HL-60 (cell line): ENCODE measurements around the gene SCOC.

ENCODE experiments used
- CTCF ChIP-seq: IDR thresholded peaks from one replicate; pipeline ENCODE4 v1.5.1; 2011; ENCODE audit warnings: low read length, control low read depth, inconsistent platforms; ENCODE audit not compliant: insufficient read depth
- POLR2AphosphoS5 ChIP-seq: IDR thresholded peaks from 2 replicates; pipeline ENCODE4 v1.6.1; 2012; ENCODE audit warnings: low read depth

DNA sequence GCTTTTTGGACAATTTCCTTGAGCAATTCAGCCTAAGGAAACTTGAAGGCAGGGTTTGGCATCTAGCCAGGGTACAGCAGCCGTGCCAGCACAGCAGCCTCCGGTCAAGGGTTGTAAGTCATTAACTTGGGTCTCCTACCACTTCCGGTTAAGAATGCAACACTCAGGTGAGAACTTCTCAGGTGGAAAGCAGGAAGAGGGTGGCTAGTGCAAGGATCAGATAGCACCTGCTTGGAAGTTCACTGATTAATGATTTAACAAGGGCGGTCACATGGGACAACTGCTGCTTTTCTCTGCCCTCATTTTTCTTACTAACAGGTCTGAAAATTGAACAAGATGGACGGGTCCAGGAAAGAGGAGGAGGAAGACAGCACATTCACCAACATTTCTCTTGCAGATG lies 30.1 kb upstream of the SCOC start:
- TF ChIP-seq CTCF (no peak), POLR2AphosphoS5 (no peak)
